Mesothelial cell of epicardium (in vitro differentiated cells): ENCODE data around the gene RASL10A. TPM values are rescaled to one million over a fixed set of nuclear protein-coding genes. Genes with fewer than 3 reads are reported as not detected.

Experiments used
- DNase-seq, 2 experiments: peaks; one replicate each; pipeline ENCODE4 v3.0.0; 2021; ENCODE audit warnings: low spot score in 2 of 2; ENCODE audit not compliant: unreplicated experiment in 2 of 2
- H3K27ac Mint-ChIP-seq: 2 replicates; pipeline ENCODE4 v1.8.0; 2021; ENCODE audit warnings: mixed read lengths
- H3K27me3 Mint-ChIP-seq: 2 replicates; pipeline ENCODE4 v1.8.0; 2021; ENCODE audit warnings: low read depth, mixed read lengths
- H3K36me3 Mint-ChIP-seq: 2 replicates; pipeline ENCODE4 v1.8.0; 2021; ENCODE audit warnings: mixed read lengths
- H3K4me1 Mint-ChIP-seq: 2 replicates; pipeline ENCODE4 v1.8.0; 2021; ENCODE audit warnings: mixed read lengths
- H3K4me3 Mint-ChIP-seq: 2 replicates; pipeline ENCODE4 v1.8.0; 2021; ENCODE audit warnings: mild to moderate bottlenecking, moderate library complexity, mixed read lengths
- H3K9me3 Mint-ChIP-seq: 2 replicates; pipeline ENCODE4 v1.8.0; 2021; ENCODE audit warnings: mixed read lengths
- total RNA-seq: library from RNA; stranded (reverse); gene quantifications from 3 replicates; pipeline ENCODE4 v1.2.1, GENCODE V29; 2021
- TF ChIP-seq, protein P1 (sequence below): fragments of 200-600 bp; sonication (generic); IDR thresholded peaks from one replicate; pipeline ENCODE4 v1.5.0; 2021; ENCODE audit warnings: antibody characterized with exemption; ENCODE audit not compliant: unreplicated experiment

RASL10A gene
- total RNA-seq, 1 donor from 2014 or later = 3.8 TPM

DNA sequence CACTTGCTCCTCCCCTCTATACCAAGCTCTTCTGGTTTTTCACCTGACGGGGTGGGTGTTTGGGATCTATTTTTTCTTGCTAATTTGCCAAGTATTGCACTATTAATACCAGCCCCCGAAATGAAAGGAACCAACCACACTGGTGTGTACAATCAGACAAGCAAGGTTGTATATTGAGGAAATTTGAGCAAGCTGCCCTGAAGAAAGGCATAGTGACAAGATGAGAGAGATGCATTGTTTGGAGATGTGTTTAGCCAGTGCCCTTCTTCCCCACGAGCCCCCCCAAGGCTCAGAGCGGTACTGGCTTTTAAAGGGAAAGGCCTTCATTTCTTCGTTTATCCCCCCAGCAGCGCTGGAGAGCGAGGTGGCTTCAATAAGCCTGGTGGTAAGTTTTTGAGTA, 24.3 kb downstream of the RASL10A start:
- Mint-ChIP-seq H3K4me1 (no peaks in the 10 kb centered on the region), H3K36me3 (peaks cover 55% of the 10 kb centered on the region), H3K27ac (no peak overlapping the region), H3K27me3 (no peaks in the 10 kb centered on the region), H3K9me3 (no peaks in the 10 kb centered on the region), H3K4me3 (no peak overlapping the region)
- no peak for DNase-seq
- TF ChIP-seq, protein P1, sequence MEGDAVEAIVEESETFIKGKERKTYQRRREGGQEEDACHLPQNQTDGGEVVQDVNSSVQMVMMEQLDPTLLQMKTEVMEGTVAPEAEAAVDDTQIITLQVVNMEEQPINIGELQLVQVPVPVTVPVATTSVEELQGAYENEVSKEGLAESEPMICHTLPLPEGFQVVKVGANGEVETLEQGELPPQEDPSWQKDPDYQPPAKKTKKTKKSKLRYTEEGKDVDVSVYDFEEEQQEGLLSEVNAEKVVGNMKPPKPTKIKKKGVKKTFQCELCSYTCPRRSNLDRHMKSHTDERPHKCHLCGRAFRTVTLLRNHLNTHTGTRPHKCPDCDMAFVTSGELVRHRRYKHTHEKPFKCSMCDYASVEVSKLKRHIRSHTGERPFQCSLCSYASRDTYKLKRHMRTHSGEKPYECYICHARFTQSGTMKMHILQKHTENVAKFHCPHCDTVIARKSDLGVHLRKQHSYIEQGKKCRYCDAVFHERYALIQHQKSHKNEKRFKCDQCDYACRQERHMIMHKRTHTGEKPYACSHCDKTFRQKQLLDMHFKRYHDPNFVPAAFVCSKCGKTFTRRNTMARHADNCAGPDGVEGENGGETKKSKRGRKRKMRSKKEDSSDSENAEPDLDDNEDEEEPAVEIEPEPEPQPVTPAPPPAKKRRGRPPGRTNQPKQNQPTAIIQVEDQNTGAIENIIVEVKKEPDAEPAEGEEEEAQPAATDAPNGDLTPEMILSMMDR = no peak

DNA sequence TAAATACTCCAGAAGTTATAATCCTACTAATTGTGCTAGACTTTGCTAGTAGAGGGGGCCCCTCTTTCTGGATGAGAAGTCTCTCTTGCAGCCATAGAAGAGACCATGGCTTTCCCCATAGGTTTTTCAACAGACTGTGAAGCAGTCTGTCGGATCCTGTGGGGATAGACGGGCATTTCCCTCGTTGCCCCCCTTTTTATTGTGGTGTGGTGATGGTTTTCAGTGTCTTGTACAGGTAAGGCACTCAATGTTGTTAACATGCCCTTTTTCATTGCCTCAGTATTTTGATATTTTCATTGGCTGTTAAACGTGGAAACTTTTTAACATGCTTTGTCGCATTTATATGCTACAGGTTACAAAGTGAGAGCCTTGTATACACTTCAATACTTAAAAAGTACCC, 25.4 kb downstream of the RASL10A start:
- Mint-ChIP-seq H3K4me3 (no peak overlapping the region), H3K36me3 (peaks cover 55% of the 10 kb centered on the region)

DNA sequence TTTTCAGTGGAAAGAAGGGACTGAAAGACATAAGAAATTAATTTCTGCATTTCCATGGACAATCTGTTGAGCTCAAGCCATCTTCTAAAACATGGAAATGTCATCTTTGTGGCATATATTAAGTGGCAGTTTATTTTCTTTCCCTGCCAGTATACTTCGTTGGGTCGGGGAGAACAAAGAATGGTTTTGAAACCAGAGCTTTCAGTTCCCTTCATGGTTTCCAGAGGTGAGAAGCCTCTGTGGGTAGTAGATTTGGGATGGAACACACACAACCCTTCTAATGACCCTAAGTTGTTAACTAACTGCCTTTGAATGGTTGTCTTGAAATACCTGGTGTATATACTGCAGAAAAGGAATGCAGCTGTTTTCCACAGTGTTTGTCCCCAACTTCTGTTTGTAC, 26.7 kb downstream of the RASL10A start:
- TF ChIP-seq, protein P1 = no peak
- no peaks in the 10 kb centered on the region for H3K4me1 Mint-ChIP-seq
- no peak for DNase-seq
- peaks cover 60% of the 10 kb centered on the region for H3K36me3 Mint-ChIP-seq
- no peak overlapping the region for H3K4me3 Mint-ChIP-seq
- H3K9me3 Mint-ChIP-seq = no peaks in the 10 kb centered on the region
- H3K27me3 Mint-ChIP-seq = no peaks in the 10 kb centered on the region
- H3K27ac Mint-ChIP-seq = no peak overlapping the region

More for the DNA sequence above, 25.4 kb downstream of the RASL10A start:
- H3K27me3 Mint-ChIP-seq = no peaks in the 10 kb centered on the region
- H3K9me3 Mint-ChIP-seq = no peaks in the 10 kb centered on the region
- TF ChIP-seq, protein P1 = no peak
- H3K27ac Mint-ChIP-seq = no peak overlapping the region
- DNase-seq = no peak
- no peaks in the 10 kb centered on the region for H3K4me1 Mint-ChIP-seq

DNA sequence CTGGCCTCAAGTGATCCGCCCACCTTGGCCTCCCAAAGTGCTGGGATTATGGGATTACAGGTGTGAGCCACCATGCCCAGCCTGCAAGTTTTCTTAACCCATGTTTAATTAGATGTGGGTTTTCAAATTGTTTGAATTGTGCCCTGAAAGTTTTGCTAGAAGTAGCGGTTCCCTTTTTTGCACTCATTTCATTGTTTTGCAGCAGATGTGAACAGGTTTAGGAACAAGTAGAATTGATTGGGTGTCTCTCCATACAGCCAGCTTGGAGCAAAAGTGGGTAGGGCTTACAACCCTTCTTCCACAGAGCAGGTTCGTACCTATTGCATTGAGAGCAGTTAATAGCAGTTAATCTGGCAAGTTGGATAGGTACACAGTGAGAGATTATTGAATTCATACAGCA, 31.3 kb downstream of the RASL10A start:
- no peak overlapping the region for H3K4me3 Mint-ChIP-seq
- no peaks in the 10 kb centered on the region for H3K4me1 Mint-ChIP-seq
- no peak overlapping the region for H3K27ac Mint-ChIP-seq

DNA sequence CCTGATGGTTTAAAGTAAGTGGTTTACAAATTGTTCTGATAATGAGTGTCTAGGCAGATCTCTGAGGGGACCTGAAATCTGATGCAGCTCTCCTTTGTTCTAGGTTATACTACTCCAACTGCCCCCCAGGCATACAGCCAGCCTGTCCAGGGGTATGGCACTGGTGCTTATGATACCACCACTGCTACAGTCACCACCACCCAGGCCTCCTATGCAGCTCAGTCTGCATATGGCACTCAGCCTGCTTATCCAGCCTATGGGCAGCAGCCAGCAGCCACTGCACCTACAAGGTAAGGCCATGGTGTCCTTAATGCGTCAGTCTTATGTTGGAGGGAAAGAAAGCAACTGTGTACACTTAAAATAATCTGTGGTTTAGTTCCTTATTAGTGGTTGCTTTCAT, 37.6 kb downstream of the RASL10A start:
- TF ChIP-seq, protein P1 = no peak

More for the DNA sequence above, 31.3 kb downstream of the RASL10A start:
- Mint-ChIP-seq H3K36me3 (peaks cover 62% of the 10 kb centered on the region), H3K27me3 (no peaks in the 10 kb centered on the region), H3K9me3 (no peaks in the 10 kb centered on the region)
- TF ChIP-seq, protein P1 = no peak
- no peak for DNase-seq

More for the DNA sequence above, 37.6 kb downstream of the RASL10A start:
- Mint-ChIP-seq H3K27ac (no peak overlapping the region), H3K27me3 (no peaks in the 10 kb centered on the region), H3K9me3 (no peaks in the 10 kb centered on the region), H3K4me3 (no peak overlapping the region), H3K4me1 (peaks cover 21% of the 10 kb centered on the region), H3K36me3 (peaks cover 67% of the 10 kb centered on the region)
- DNase-seq = no peak
